Measurements from ENCODE around the gene HS6ST2.

Gene HS6ST2

GRCh38 chrX:132668178-132668577, 290.3 kb downstream of the HS6ST2 start:
- DNase-seq = no peak
- ChIA-PET CTCF (no interaction called here), POLR2A (no interaction called here)
- H3K27me3 ChIP-seq (replicated peaks in 2 of 5; ENCODE audit: control insufficient read depth in 4 of 5, insufficient read depth in 5 of 5, low read length in 4 of 5) = peaks cover 0 to 16% (median 0%) of the 10 kb centered on the region in 5 experiments
- no peaks in the 10 kb centered on the region for H3K9me3 ChIP-seq (ENCODE audit: control extremely low read depth in 1 of 5, control insufficient read depth in 4 of 5, insufficient read depth in 2 of 5, low read depth in 1 of 5, low read length in 4 of 5)
- H3K27ac ChIP-seq (ENCODE audit: insufficient read depth in 1 of 2, low read depth in 1 of 2, low read length in 2 of 2, poor library complexity in 1 of 2, severe bottlenecking in 2 of 2) = no peak overlapping the region
- H3K4me1 ChIP-seq (ENCODE audit: control extremely low read depth in 1 of 4, control insufficient read depth in 4 of 4, insufficient read depth in 4 of 4, low read length in 3 of 4) = no peaks in the 10 kb centered on the region
- no peaks in the 10 kb centered on the region for H3K36me3 ChIP-seq (ENCODE audit: control insufficient read depth in 4 of 4, insufficient read depth in 4 of 4, low read length in 3 of 4)
- H3K4me3 ChIP-seq (ENCODE audit: control insufficient read depth in 1 of 7, extremely low read depth in 1 of 7, insufficient read depth in 4 of 7, low read depth in 2 of 7, low read length in 6 of 7) = no peak overlapping the region
- 45% methylated on average over 4 of the region's 6 CpGs for WGBS (ENCODE audit: insufficient coverage)

- Histone ChIP-seq H3K27ac (ENCODE audit: insufficient read depth in 1 of 2, low read depth in 1 of 2, low read length in 2 of 2, poor library complexity in 1 of 2, severe bottlenecking in 2 of 2) (no peak overlapping the region), H3K36me3 (ENCODE audit: control insufficient read depth in 4 of 4, insufficient read depth in 4 of 4, low read length in 3 of 4) (no peaks in the 10 kb centered on the region), H3K4me3 (ENCODE audit: control insufficient read depth in 1 of 7, extremely low read depth in 1 of 7, insufficient read depth in 4 of 7, low read depth in 2 of 7, low read length in 6 of 7) (no peak overlapping the region), H3K27me3 (replicated peaks in 2 of 5; ENCODE audit: control insufficient read depth in 4 of 5, insufficient read depth in 5 of 5, low read length in 4 of 5) (peaks cover 0 to 11% (median 0%) of the 10 kb centered on the region in 5 experiments), H3K4me1 (ENCODE audit: control extremely low read depth in 1 of 4, control insufficient read depth in 4 of 4, insufficient read depth in 4 of 4, low read length in 3 of 4) (no peaks in the 10 kb centered on the region), H3K9me3 (ENCODE audit: control extremely low read depth in 1 of 5, control insufficient read depth in 4 of 5, insufficient read depth in 2 of 5, low read depth in 1 of 5, low read length in 4 of 5) (no peaks in the 10 kb centered on the region)
- DNase-seq = no peak
- POLR2A ChIA-PET = no interaction called here
- WGBS (ENCODE audit: insufficient coverage) = 75% methylated on average over 2 of the region's 2 CpGs
- CTCF ChIA-PET = no interaction called here
These were observed 292.8 kb downstream of the HS6ST2 start for GRCh38 chrX:132665676-132666075.

GRCh38 chrX:132664273-132664672, 294.2 kb downstream of the HS6ST2 start:
- ChIA-PET POLR2A (no interaction called here), CTCF (interaction anchor here (0.6 kb wide), 1 partner anchor 512 kb away, joined by 3 read pairs; no protein-coding TSS in a partner anchor)
- WGBS (ENCODE audit: insufficient coverage) = no CpG with 5 or more reads among the region's 3 CpGs
- H3K4me1 ChIP-seq (ENCODE audit: control extremely low read depth in 1 of 4, control insufficient read depth in 4 of 4, insufficient read depth in 4 of 4, low read length in 3 of 4) = no peaks in the 10 kb centered on the region
- peaks cover 0 to 10% (median 0%) of the 10 kb centered on the region in 5 experiments for H3K27me3 ChIP-seq (replicated peaks in 2 of 5; ENCODE audit: control insufficient read depth in 4 of 5, insufficient read depth in 5 of 5, low read length in 4 of 5)
- DNase-seq = no peak
- H3K4me3 ChIP-seq (ENCODE audit: control insufficient read depth in 1 of 7, extremely low read depth in 1 of 7, insufficient read depth in 4 of 7, low read depth in 2 of 7, low read length in 6 of 7) = no peak overlapping the region
- H3K9me3 ChIP-seq (ENCODE audit: control extremely low read depth in 1 of 5, control insufficient read depth in 4 of 5, insufficient read depth in 2 of 5, low read depth in 1 of 5, low read length in 4 of 5) = no peaks in the 10 kb centered on the region
- no peak overlapping the region for H3K27ac ChIP-seq (ENCODE audit: insufficient read depth in 1 of 2, low read depth in 1 of 2, low read length in 2 of 2, poor library complexity in 1 of 2, severe bottlenecking in 2 of 2)
- no peaks in the 10 kb centered on the region for H3K36me3 ChIP-seq (ENCODE audit: control insufficient read depth in 4 of 4, insufficient read depth in 4 of 4, low read length in 3 of 4)

- H3K27me3 ChIP-seq (replicated peaks in 2 of 5; ENCODE audit: control insufficient read depth in 4 of 5, insufficient read depth in 5 of 5, low read length in 4 of 5) = peaks cover 0 to 4% (median 0%) of the 10 kb centered on the region in 5 experiments
- H3K36me3 ChIP-seq (ENCODE audit: control insufficient read depth in 4 of 4, insufficient read depth in 4 of 4, low read length in 3 of 4) = no peaks in the 10 kb centered on the region
- no peak for DNase-seq
- ChIA-PET CTCF (no interaction called here), POLR2A (no interaction called here)
- no peaks in the 10 kb centered on the region for H3K4me1 ChIP-seq (ENCODE audit: control extremely low read depth in 1 of 4, control insufficient read depth in 4 of 4, insufficient read depth in 4 of 4, low read length in 3 of 4)
- H3K4me3 ChIP-seq (ENCODE audit: control insufficient read depth in 1 of 7, extremely low read depth in 1 of 7, insufficient read depth in 4 of 7, low read depth in 2 of 7, low read length in 6 of 7) = no peak overlapping the region
- no CpG with 5 or more reads among the region's 2 CpGs for WGBS (ENCODE audit: insufficient coverage)
- H3K9me3 ChIP-seq (ENCODE audit: control extremely low read depth in 1 of 5, control insufficient read depth in 4 of 5, insufficient read depth in 2 of 5, low read depth in 1 of 5, low read length in 4 of 5) = no peaks in the 10 kb centered on the region
- no peak overlapping the region for H3K27ac ChIP-seq (ENCODE audit: insufficient read depth in 1 of 2, low read depth in 1 of 2, low read length in 2 of 2, poor library complexity in 1 of 2, severe bottlenecking in 2 of 2)
These were observed 295.6 kb downstream of the HS6ST2 start for GRCh38 chrX:132662844-132663243.

GRCh38 chrX:132657876-132658275, 300.6 kb downstream of the HS6ST2 start:
- no peaks in the 10 kb centered on the region for H3K36me3 ChIP-seq (ENCODE audit: control insufficient read depth in 4 of 4, insufficient read depth in 4 of 4, low read length in 3 of 4)
- H3K27ac ChIP-seq (ENCODE audit: insufficient read depth in 1 of 2, low read depth in 1 of 2, low read length in 2 of 2, poor library complexity in 1 of 2, severe bottlenecking in 2 of 2) = no peak overlapping the region
- H3K9me3 ChIP-seq (ENCODE audit: control extremely low read depth in 1 of 5, control insufficient read depth in 4 of 5, insufficient read depth in 2 of 5, low read depth in 1 of 5, low read length in 4 of 5) = no peaks in the 10 kb centered on the region
- CTCF ChIA-PET = no interaction called here
- WGBS (ENCODE audit: insufficient coverage) = 68% methylated on average over 4 of the region's 5 CpGs
- POLR2A ChIA-PET = no interaction called here
- DNase-seq = no peak
- peaks cover 0 to 4% (median 0%) of the 10 kb centered on the region in 5 experiments for H3K27me3 ChIP-seq (replicated peaks in 2 of 5; ENCODE audit: control insufficient read depth in 4 of 5, insufficient read depth in 5 of 5, low read length in 4 of 5)
- no peaks in the 10 kb centered on the region for H3K4me1 ChIP-seq (ENCODE audit: control extremely low read depth in 1 of 4, control insufficient read depth in 4 of 4, insufficient read depth in 4 of 4, low read length in 3 of 4)
- H3K4me3 ChIP-seq (ENCODE audit: control insufficient read depth in 1 of 7, extremely low read depth in 1 of 7, insufficient read depth in 4 of 7, low read depth in 2 of 7, low read length in 6 of 7) = no peak overlapping the region

GRCh38 chrX:132652871-132653270, 305.6 kb downstream of the HS6ST2 start:
- CTCF ChIA-PET = no interaction called here
- WGBS (ENCODE audit: insufficient coverage) = 100% methylated on average over 1 of the region's 4 CpGs
- no peak overlapping the region for H3K4me3 ChIP-seq (ENCODE audit: control insufficient read depth in 1 of 7, extremely low read depth in 1 of 7, insufficient read depth in 4 of 7, low read depth in 2 of 7, low read length in 6 of 7)
- H3K27ac ChIP-seq (ENCODE audit: insufficient read depth in 1 of 2, low read depth in 1 of 2, low read length in 2 of 2, poor library complexity in 1 of 2, severe bottlenecking in 2 of 2) = no peak overlapping the region
- no peaks in the 10 kb centered on the region for H3K36me3 ChIP-seq (ENCODE audit: control insufficient read depth in 4 of 4, insufficient read depth in 4 of 4, low read length in 3 of 4)
- POLR2A ChIA-PET = no interaction called here
- H3K27me3 ChIP-seq (replicated peaks in 2 of 5; ENCODE audit: control insufficient read depth in 4 of 5, insufficient read depth in 5 of 5, low read length in 4 of 5) = peaks cover 0 to 8% (median 0%) of the 10 kb centered on the region in 5 experiments
- H3K9me3 ChIP-seq (ENCODE audit: control extremely low read depth in 1 of 5, control insufficient read depth in 4 of 5, insufficient read depth in 2 of 5, low read depth in 1 of 5, low read length in 4 of 5) = no peaks in the 10 kb centered on the region
- DNase-seq = no peak
- H3K4me1 ChIP-seq (ENCODE audit: control extremely low read depth in 1 of 4, control insufficient read depth in 4 of 4, insufficient read depth in 4 of 4, low read length in 3 of 4) = no peaks in the 10 kb centered on the region

GRCh38 chrX:132651421-132652086, 306.9 kb downstream of the HS6ST2 start:
- 93% methylated on average over 2 of the region's 2 CpGs for WGBS (ENCODE audit: insufficient coverage)
- peaks cover 0 to under 1% (median 0%) of the 10 kb centered on the region in 5 experiments for H3K9me3 ChIP-seq (ENCODE audit: control extremely low read depth in 1 of 5, control insufficient read depth in 4 of 5, insufficient read depth in 2 of 5, low read depth in 1 of 5, low read length in 4 of 5)
- H3K36me3 ChIP-seq (ENCODE audit: control insufficient read depth in 4 of 4, insufficient read depth in 4 of 4, low read length in 3 of 4) = no peaks in the 10 kb centered on the region
- ChIA-PET CTCF (no interaction called here), POLR2A (no interaction called here)
- H3K27ac ChIP-seq (ENCODE audit: insufficient read depth in 1 of 2, low read depth in 1 of 2, low read length in 2 of 2, poor library complexity in 1 of 2, severe bottlenecking in 2 of 2) = no peak overlapping the region
- H3K27me3 ChIP-seq (replicated peaks in 2 of 5; ENCODE audit: control insufficient read depth in 4 of 5, insufficient read depth in 5 of 5, low read length in 4 of 5) = peaks cover 0 to 8% (median 0%) of the 10 kb centered on the region in 5 experiments
- H3K4me1 ChIP-seq (ENCODE audit: control extremely low read depth in 1 of 4, control insufficient read depth in 4 of 4, insufficient read depth in 4 of 4, low read length in 3 of 4) = no peaks in the 10 kb centered on the region
- H3K4me3 ChIP-seq (ENCODE audit: control insufficient read depth in 1 of 7, extremely low read depth in 1 of 7, insufficient read depth in 4 of 7, low read depth in 2 of 7, low read length in 6 of 7) = no peak overlapping the region
- DNase-seq = peak in 2 of 3 donors; percentile 2 to 9
